ENCODE measurements around the gene TEX22. TPM values are rescaled to one million over a fixed set of nuclear protein-coding genes. Genes with fewer than 3 reads are reported as not detected.

TEX22 gene
- total and polyA plus RNA-seq, 4 donors = 0.02 to 0.14 (median 0.08) TPM; not detected in 1

GRCh38 chr14:105437723-105438500, 39.6 kb downstream of the TEX22 start:
- no peak overlapping the region for H3K9ac ChIP-seq (ENCODE audit: low read depth in 1 of 2, low read length in 2 of 2)
- H3K4me1 ChIP-seq (ENCODE audit: control insufficient read depth in 4 of 4, insufficient read depth in 4 of 4, low read length in 3 of 4) = peaks cover 0 to 10% (median 6%) of the 10 kb centered on the region in 4 donors
- H3K9me3 ChIP-seq (ENCODE audit: control insufficient read depth in 4 of 4, low read length in 3 of 4) = no peaks in the 10 kb centered on the region
- H3K36me3 ChIP-seq (ENCODE audit: control insufficient read depth in 4 of 4, insufficient read depth in 3 of 4, low read depth in 1 of 4, low read length in 3 of 4) = peaks cover 0 to 4% (median 2%) of the 10 kb centered on the region in 4 donors
- TF ChIP-seq JUND (IDR thresholded peaks at IDR 0.05) = no peak
- TF ChIP-seq TAF1 (conservative IDR thresholded peaks at IDR 0.05) = no peak
- TF ChIP-seq RAD21 (IDR thresholded peaks at IDR 0.05) = no peak
- no peak for TF ChIP-seq HNF4G (IDR thresholded peaks at IDR 0.05)
- no peak for TF ChIP-seq FOXA2 (IDR thresholded peaks at IDR 0.05)
- no peak for TF ChIP-seq ATF3 (IDR thresholded peaks at IDR 0.05)
- TF ChIP-seq FOXA1 (IDR thresholded peaks at IDR 0.05) = no peak
- no peak for TF ChIP-seq MAX (IDR thresholded peaks at IDR 0.05)
- no peaks in the 10 kb centered on the region for H3K27me3 ChIP-seq (ENCODE audit: control insufficient read depth in 4 of 4, insufficient read depth in 4 of 4, low read length in 3 of 4)
- no peak for DNase-seq (ENCODE audit: low spot score)
- no peak overlapping the region for H3K27ac ChIP-seq (ENCODE audit: low read depth in 1 of 2, low read length in 2 of 2)
- no peak overlapping the region for H3K4me3 ChIP-seq (ENCODE audit: low read depth in 1 of 3, low read length in 3 of 3)
- 96% methylated on average over 18 of the region's 18 CpGs for WGBS

- no peak overlapping the region for H3K27ac ChIP-seq (ENCODE audit: low read depth in 1 of 2, low read length in 2 of 2)
- no peaks in the 10 kb centered on the region for H3K27me3 ChIP-seq (ENCODE audit: control insufficient read depth in 4 of 4, insufficient read depth in 4 of 4, low read length in 3 of 4)
- no peak overlapping the region for H3K9ac ChIP-seq (ENCODE audit: low read depth in 1 of 2, low read length in 2 of 2)
- WGBS = 93% methylated on average over 11 of the region's 11 CpGs
- H3K4me3 ChIP-seq (ENCODE audit: low read depth in 1 of 3, low read length in 3 of 3) = no peak overlapping the region
- H3K36me3 ChIP-seq (ENCODE audit: control insufficient read depth in 4 of 4, insufficient read depth in 3 of 4, low read depth in 1 of 4, low read length in 3 of 4) = peaks cover 0 to 4% (median 2%) of the 10 kb centered on the region in 4 donors
- TF ChIP-seq FOXA1 (IDR thresholded peaks at IDR 0.05) (no peak), JUND (IDR thresholded peaks at IDR 0.05) (no peak), MAX (IDR thresholded peaks at IDR 0.05) (no peak), FOXA2 (IDR thresholded peaks at IDR 0.05) (no peak), EGR1 (IDR thresholded peaks at IDR 0.05; ENCODE audit: low read depth in 2 of 2) (no peak), NR2F2 (IDR thresholded peaks at IDR 0.05) (no peak), GABPA (IDR thresholded peaks at IDR 0.05 in 1 of 2, conservative IDR thresholded peaks at IDR 0.05 in 1 of 2) (no peak), TAF1 (conservative IDR thresholded peaks at IDR 0.05) (no peak), ATF3 (IDR thresholded peaks at IDR 0.05) (no peak), RAD21 (IDR thresholded peaks at IDR 0.05) (no peak), HNF4A (conservative IDR thresholded peaks at IDR 0.05) (no peak), ZBTB33 (IDR thresholded peaks at IDR 0.05) (no peak)
- DNase-seq (ENCODE audit: low spot score) = no peak
- H3K4me1 ChIP-seq (ENCODE audit: control insufficient read depth in 4 of 4, insufficient read depth in 4 of 4, low read length in 3 of 4) = peaks cover 0 to 4% (median 0%) of the 10 kb centered on the region in 4 donors
- H3K9me3 ChIP-seq (ENCODE audit: control insufficient read depth in 4 of 4, low read length in 3 of 4) = no peaks in the 10 kb centered on the region
These were observed 40.8 kb downstream of the TEX22 start for GRCh38 chr14:105439179-105439578.

Measured in liver (tissue), 9 donors.